Ascending aorta (tissue), 2 donors: ENCODE data around the gene SLC9A9. TPM values are rescaled to one million over a fixed set of nuclear protein-coding genes. Genes with fewer than 3 reads are reported as not detected.

Experiments
- DNase-seq, 2 donors: peaks; one replicate each; pipeline ENCODE4 v3.0.0-alpha.2; 2019; ENCODE audit warnings: low spot score in 2 of 2
- H3K27ac ChIP-seq, 2 donors: fragments of 200-600 bp; sonication (generic); one replicate each; pipeline ENCODE4 v1.5.1; 2016 to 2017; ENCODE audit warnings: mild to moderate bottlenecking in 1 of 2
- H3K27me3 ChIP-seq: fragments of 200-600 bp; sonication (generic); one replicate; pipeline ENCODE4 v1.5.1; 2017
- H3K36me3 ChIP-seq, 2 donors: fragments of 200-600 bp; sonication (generic); one replicate each; pipeline ENCODE4 v1.5.1; 2016
- H3K4me1 ChIP-seq, 2 donors: fragments of 200-600 bp; sonication (generic); one replicate each; pipeline ENCODE4 v1.5.1; 2016 to 2017; ENCODE audit warnings: mild to moderate bottlenecking in 1 of 2
- H3K4me3 ChIP-seq, 2 donors: fragments of 200-600 bp; sonication (generic); one replicate each; pipeline ENCODE4 v1.5.1; 2016 to 2017; ENCODE audit warnings: mild to moderate bottlenecking in 1 of 2
- H3K9me3 ChIP-seq, 2 donors: fragments of 200-600 bp; sonication (generic); one replicate each; pipeline ENCODE4 v1.5.1; 2016
- intact Hi-C: fragments of 100-400 bp; cut with DNase I; formaldehyde crosslinking; loops from one replicate; pipeline ENCODE4 v1.15.1; 2023
- total RNA-seq: library from RNA; depleted of rRNA; stranded (reverse); fragments of >200 nt; gene quantifications from one replicate; pipeline ENCODE4 v1.1.0, GENCODE V29; 2016
- TF ChIP-seq, protein P1 (sequence below), 3 experiments: fragments of 200-600 bp in 2 of 3; fragments of 450-650 bp in 1 of 3; sonication (generic) in 2 of 3; IDR thresholded peaks; one replicate each; pipeline ENCODE4 v1.5.1; 2016 to 2019; ENCODE audit warnings: antibody characterized with exemption in 3 of 3, mild to moderate bottlenecking in 1 of 3, moderate library complexity in 1 of 3

Gene SLC9A9
- total RNA-seq, 1 donor from 2014 or later = 63.4 TPM

DNA sequence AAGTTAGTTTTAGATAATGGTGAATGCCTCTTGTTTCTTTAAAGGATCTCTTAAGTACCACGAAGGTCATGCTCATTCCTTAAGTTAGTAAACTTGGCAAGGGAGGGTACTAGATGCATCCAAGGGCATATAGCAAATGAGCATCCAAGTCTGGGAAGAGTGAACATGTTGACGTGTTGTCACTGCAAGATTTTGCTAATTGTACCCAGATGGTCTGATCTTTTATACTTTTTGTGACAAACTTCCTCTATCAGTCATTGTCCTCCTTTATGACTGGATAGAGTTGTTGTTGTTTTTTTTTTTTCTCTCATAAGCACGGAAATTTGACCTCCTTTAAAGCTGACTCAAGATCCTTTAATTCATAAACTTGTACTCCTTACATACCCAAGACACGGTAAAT is 607.4 kb downstream of the SLC9A9 start:
- TF ChIP-seq, protein P1, sequence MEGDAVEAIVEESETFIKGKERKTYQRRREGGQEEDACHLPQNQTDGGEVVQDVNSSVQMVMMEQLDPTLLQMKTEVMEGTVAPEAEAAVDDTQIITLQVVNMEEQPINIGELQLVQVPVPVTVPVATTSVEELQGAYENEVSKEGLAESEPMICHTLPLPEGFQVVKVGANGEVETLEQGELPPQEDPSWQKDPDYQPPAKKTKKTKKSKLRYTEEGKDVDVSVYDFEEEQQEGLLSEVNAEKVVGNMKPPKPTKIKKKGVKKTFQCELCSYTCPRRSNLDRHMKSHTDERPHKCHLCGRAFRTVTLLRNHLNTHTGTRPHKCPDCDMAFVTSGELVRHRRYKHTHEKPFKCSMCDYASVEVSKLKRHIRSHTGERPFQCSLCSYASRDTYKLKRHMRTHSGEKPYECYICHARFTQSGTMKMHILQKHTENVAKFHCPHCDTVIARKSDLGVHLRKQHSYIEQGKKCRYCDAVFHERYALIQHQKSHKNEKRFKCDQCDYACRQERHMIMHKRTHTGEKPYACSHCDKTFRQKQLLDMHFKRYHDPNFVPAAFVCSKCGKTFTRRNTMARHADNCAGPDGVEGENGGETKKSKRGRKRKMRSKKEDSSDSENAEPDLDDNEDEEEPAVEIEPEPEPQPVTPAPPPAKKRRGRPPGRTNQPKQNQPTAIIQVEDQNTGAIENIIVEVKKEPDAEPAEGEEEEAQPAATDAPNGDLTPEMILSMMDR (IDR thresholded peaks at IDR 0.05) = no peak
- DNase-seq = no peak
- Histone ChIP-seq H3K27me3 (no peaks in the 10 kb centered on the region), H3K9me3 (no peaks in the 10 kb centered on the region), H3K4me1 (no peaks in the 10 kb centered on the region), H3K36me3 (no peaks in the 10 kb centered on the region), H3K27ac (no peak overlapping the region), H3K4me3 (no peak overlapping the region)
- intact Hi-C loops = no loop called here

DNA sequence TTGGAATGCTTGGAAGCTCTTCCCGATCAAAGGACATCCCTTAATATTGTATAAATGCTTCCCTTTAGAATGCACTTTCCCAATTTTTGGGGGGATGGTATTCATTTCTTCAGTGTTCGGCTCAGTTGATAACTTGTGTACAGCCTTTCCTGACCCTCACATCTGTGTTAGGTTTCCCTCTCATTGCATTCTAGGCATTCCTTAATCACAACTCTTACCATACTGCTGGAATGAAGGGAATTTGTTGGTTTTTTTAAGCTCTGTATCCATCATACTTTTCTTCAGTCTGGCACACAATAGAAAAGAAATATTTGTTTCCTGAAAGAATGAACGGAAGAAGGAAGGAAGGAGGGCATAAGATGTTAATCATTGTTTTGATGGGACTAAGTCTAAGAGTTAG is 609.2 kb downstream of the SLC9A9 start:
- Histone ChIP-seq H3K27me3 (no peaks in the 10 kb centered on the region), H3K9me3 (no peaks in the 10 kb centered on the region), H3K36me3 (no peaks in the 10 kb centered on the region), H3K27ac (no peak overlapping the region), H3K4me1 (no peaks in the 10 kb centered on the region), H3K4me3 (no peak overlapping the region)
- intact Hi-C loops = no loop called here
- no peak for DNase-seq
- TF ChIP-seq, protein P1 (IDR thresholded peaks at IDR 0.05) = no peak

DNA sequence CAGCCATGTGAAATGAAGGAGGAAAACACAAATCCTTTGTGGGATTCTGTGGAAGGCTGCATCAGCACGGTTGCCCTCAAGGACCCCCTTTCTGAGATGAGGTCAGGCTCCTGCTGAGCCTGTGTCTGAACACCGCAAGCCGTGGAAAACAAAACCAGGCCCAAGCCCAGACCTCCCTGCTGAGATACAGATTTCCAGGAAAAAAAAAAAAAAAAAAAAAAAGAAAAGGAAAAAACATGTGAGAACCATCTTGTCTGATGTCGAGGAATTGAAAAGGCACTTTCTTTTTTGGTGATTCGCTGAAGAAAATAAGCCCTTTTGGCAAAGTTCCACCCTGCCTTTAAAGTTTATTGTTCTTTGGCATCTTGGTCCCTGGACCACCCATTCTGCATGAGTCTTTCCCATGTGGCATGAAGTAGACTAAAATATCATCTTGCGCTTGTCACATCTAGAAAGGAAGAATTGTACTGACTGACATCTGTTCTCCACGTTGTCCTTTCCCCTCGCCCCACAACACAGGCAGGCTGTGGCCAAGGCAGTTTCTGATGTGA is 611.1 kb downstream of the SLC9A9 start:
- H3K36me3 ChIP-seq = no peaks in the 10 kb centered on the region
- TF ChIP-seq, protein P1 (IDR thresholded peaks at IDR 0.05) = no peak
- no peaks in the 10 kb centered on the region for H3K9me3 ChIP-seq
- H3K27me3 ChIP-seq = no peaks in the 10 kb centered on the region
- no peaks in the 10 kb centered on the region for H3K4me1 ChIP-seq
- no peak overlapping the region for H3K27ac ChIP-seq
- no peak overlapping the region for H3K4me3 ChIP-seq
- intact Hi-C loops = no loop called here
- DNase-seq = no peak

DNA sequence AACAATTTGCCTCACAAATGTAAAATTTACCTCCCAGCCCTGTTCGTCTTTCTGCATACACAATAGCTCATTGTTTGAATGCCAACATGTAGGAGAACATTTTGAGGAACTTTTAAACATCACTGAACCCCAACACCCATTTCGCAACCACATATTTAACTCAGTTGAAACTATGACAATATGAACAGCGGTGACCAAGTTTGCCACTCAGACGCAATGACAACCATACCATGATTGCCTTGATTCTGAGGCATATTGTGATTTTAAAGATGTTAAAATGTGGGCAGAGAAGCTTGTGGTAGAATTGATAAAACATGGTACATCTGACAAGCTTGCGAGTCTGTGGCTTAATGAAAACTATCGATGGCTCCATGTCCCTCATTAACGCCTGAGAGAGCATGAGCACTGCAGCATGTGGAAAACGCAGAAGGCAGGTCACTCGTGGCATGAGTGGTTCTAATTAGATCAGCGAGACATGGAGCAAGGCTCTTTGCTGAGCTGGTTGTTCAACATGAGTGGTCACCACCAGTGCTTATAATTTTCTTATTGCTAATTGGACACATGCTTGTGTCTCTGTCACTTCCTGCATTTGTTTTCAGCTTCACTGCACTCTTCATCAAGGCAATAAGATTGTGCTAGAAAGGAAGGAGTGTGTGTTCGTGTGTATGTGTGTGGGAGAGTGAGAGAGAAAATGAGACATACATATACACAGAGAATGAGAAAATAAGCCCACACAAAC is 611.9 kb downstream of the SLC9A9 start:
- TF ChIP-seq, protein P1 (IDR thresholded peaks at IDR 0.05) = no peak
- intact Hi-C loops = no loop called here
- Histone ChIP-seq H3K4me1 (no peaks in the 10 kb centered on the region), H3K27me3 (no peaks in the 10 kb centered on the region), H3K9me3 (no peaks in the 10 kb centered on the region), H3K36me3 (no peaks in the 10 kb centered on the region), H3K27ac (no peak overlapping the region), H3K4me3 (no peak overlapping the region)
- no peak for DNase-seq

DNA sequence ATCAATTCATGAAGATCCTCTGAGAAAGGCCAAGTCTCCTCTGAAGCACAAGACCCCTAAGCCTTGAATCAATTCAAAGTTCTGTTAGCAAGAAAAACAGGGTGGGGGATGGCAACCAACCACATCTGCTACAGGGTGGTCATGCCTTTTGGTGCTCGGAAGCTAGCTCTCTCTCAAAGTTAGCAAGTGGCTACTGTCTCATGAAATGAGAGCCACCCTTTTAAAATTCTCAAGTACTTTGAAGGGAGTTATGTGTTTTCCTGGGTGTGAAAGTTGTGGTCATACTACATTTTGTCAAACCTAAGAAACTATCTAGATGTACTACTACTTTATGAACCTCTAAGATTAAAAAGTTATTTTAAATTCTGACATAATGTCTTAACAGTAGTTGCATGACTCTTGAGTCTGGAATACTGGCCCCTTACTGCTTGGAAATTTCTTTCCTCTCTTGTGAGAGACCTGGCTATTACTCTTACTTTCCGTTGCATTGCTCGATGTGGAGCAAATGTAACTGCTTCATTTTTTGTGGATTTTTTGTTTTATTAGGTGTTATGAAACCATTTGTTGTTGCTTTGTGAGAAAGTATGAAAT is 612.6 kb downstream of the SLC9A9 start:
- Histone ChIP-seq H3K9me3 (no peaks in the 10 kb centered on the region), H3K27me3 (no peaks in the 10 kb centered on the region), H3K4me3 (no peak overlapping the region), H3K36me3 (no peaks in the 10 kb centered on the region), H3K27ac (no peak overlapping the region), H3K4me1 (no peaks in the 10 kb centered on the region)
- no peak for DNase-seq
- intact Hi-C loops = no loop called here
- TF ChIP-seq, protein P1 (IDR thresholded peaks at IDR 0.05) = no peak
